ENCODE measurements around the gene ERG.

GRCh38 chr21:38492007-38492406 lies 6.3 kb downstream of the ERG start:
- TF ChIP-seq CTCF (conservative IDR thresholded peaks at IDR 0.05; ENCODE audit: low read length) (no peak), EZH2phosphoT487 (IDR thresholded peaks at IDR 0.05; ENCODE audit: borderline replicate concordance, low read depth, low read length) (no peak)

Data from OCI-LY7 (cell line).